ENCODE results near the gene RNF220. TPM values are rescaled to one million over a fixed set of nuclear protein-coding genes. Genes with fewer than 3 reads are reported as not detected.

Gene RNF220
- total and polyA plus RNA-seq, 2 experiments from 2014 or later: 47.4 to 123 TPM

GRCh38 chr1:44388551-44388950 is 16.5 kb upstream of the RNF220 start:
- Histone ChIP-seq H2AFZ (no peak overlapping the region), H3K4me3 (no peak overlapping the region), H3K9me2 (ENCODE audit: insufficient read depth) (peaks cover 5% of the 10 kb centered on the region; the same call in 1 of the 2 replicates), H3K27ac (no peak overlapping the region), H3K36me3 (ENCODE audit: low read depth) (no peaks in the 10 kb centered on the region), H3F3A (ENCODE audit: insufficient read depth) (peaks cover 11% of the 10 kb centered on the region), H3K4me1 (ENCODE audit: insufficient read depth) (peaks cover 10% of the 10 kb centered on the region; the same call in 1 of the 2 replicates), H3K79me2 (ENCODE audit: insufficient read depth) (no peaks in the 10 kb centered on the region), H3K9me3 (ENCODE audit: low read depth) (no peaks in the 10 kb centered on the region), H3K4me2 (ENCODE audit: unreplicated experiment) (no peak overlapping the region), H3K27me3 (replicated peaks; ENCODE audit: insufficient read depth) (peaks cover 37% of the 10 kb centered on the region), H3K9ac (no peak overlapping the region), H4K20me1 (ENCODE audit: insufficient read depth) (no peaks in the 10 kb centered on the region)
- TF ChIP-seq EZH2phosphoT487 (IDR thresholded peaks at IDR 0.05; ENCODE audit: insufficient read depth, low read depth) (no peak), EZH2 (IDR thresholded peaks at IDR 0.05; ENCODE audit: insufficient read depth, poor library complexity, severe bottlenecking) (no peak)
- no peak for DNase-seq
- WGBS, 2 experiments (ENCODE audit: low coverage in 1 of 2, low lambda C conversion rate in 2 of 2, missing lambda C conversion rate in 2 of 2): 4 to 5% methylated on average over 2 of the region's 2 CpGs
- in situ Hi-C loops (cut with MboI): no loop called here

- DNase-seq: no peak
- H3K36me3 ChIP-seq (ENCODE audit: low read depth): no peaks in the 10 kb centered on the region
- TF ChIP-seq EZH2 (IDR thresholded peaks at IDR 0.05; ENCODE audit: insufficient read depth, poor library complexity, severe bottlenecking) (no peak), EZH2phosphoT487 (IDR thresholded peaks at IDR 0.05; ENCODE audit: insufficient read depth, low read depth) (no peak)
- H3K79me2 ChIP-seq (ENCODE audit: insufficient read depth): no peaks in the 10 kb centered on the region
- H4K20me1 ChIP-seq (ENCODE audit: insufficient read depth): no peaks in the 10 kb centered on the region
- no peak overlapping the region for H3K9ac ChIP-seq
- no peak overlapping the region for H3K4me2 ChIP-seq (ENCODE audit: unreplicated experiment)
- no peak overlapping the region for H3K27ac ChIP-seq
- peaks cover 11% of the 10 kb centered on the region for H3F3A ChIP-seq (ENCODE audit: insufficient read depth)
- peaks cover 10% of the 10 kb centered on the region; the same call in 1 of the 2 replicates for H3K4me1 ChIP-seq (ENCODE audit: insufficient read depth)
- H3K9me3 ChIP-seq (ENCODE audit: low read depth): no peaks in the 10 kb centered on the region
- H2AFZ ChIP-seq: no peak overlapping the region
- peaks cover 32% of the 10 kb centered on the region for H3K27me3 ChIP-seq (replicated peaks; ENCODE audit: insufficient read depth)
- WGBS, 2 experiments (ENCODE audit: low coverage in 1 of 2, low lambda C conversion rate in 2 of 2, missing lambda C conversion rate in 2 of 2): 64 to 79% methylated on average over 1 of the region's 1 CpG
- H3K9me2 ChIP-seq (ENCODE audit: insufficient read depth): peaks cover 5% of the 10 kb centered on the region; the same call in 1 of the 2 replicates
- no peak overlapping the region for H3K4me3 ChIP-seq
- in situ Hi-C loops (cut with MboI): no loop called here
Measured at GRCh38 chr1:44389437-44389836, 15.6 kb upstream of the RNF220 start.

GRCh38 chr1:44390277-44390676 is 14.8 kb upstream of the RNF220 start:
- DNase-seq: peak; percentile 86
- H3K9me3 ChIP-seq (ENCODE audit: low read depth): no peaks in the 10 kb centered on the region
- peak overlapping the region; percentile 7 for H3K4me2 ChIP-seq (ENCODE audit: unreplicated experiment)
- no peaks in the 10 kb centered on the region for H3K79me2 ChIP-seq (ENCODE audit: insufficient read depth)
- 0 out of 2 replicates have a peak overlapping the region, but pooled peaks have one; percentile 19 for H2AFZ ChIP-seq
- H3F3A ChIP-seq (ENCODE audit: insufficient read depth): peaks cover 11% of the 10 kb centered on the region
- no peaks in the 10 kb centered on the region for H3K36me3 ChIP-seq (ENCODE audit: low read depth)
- no peak for TF ChIP-seq EZH2 (IDR thresholded peaks at IDR 0.05; ENCODE audit: insufficient read depth, poor library complexity, severe bottlenecking)
- no peak for TF ChIP-seq EZH2phosphoT487 (IDR thresholded peaks at IDR 0.05; ENCODE audit: insufficient read depth, low read depth)
- in situ Hi-C loops (cut with MboI): no loop called here
- peaks cover 34% of the 10 kb centered on the region for H3K27me3 ChIP-seq (replicated peaks; ENCODE audit: insufficient read depth)
- H3K27ac ChIP-seq: no peak overlapping the region
- no peaks in the 10 kb centered on the region for H4K20me1 ChIP-seq (ENCODE audit: insufficient read depth)
- H3K9me2 ChIP-seq (ENCODE audit: insufficient read depth): peaks cover 5% of the 10 kb centered on the region; the same call in 1 of the 2 replicates
- no peak overlapping the region for H3K9ac ChIP-seq
- WGBS, 2 experiments (ENCODE audit: low coverage in 1 of 2, low lambda C conversion rate in 2 of 2, missing lambda C conversion rate in 2 of 2): 13 to 36% methylated on average over 1 of the region's 1 CpG
- no peak overlapping the region for H3K4me3 ChIP-seq
- H3K4me1 ChIP-seq (ENCODE audit: insufficient read depth): peaks cover 10% of the 10 kb centered on the region; the same call in 1 of the 2 replicates

GRCh38 chr1:44401256-44402228 is 3.5 kb upstream of the RNF220 start:
- Histone ChIP-seq H2AFZ (no peak overlapping the region), H3K4me2 (ENCODE audit: unreplicated experiment) (no peak overlapping the region), H3F3A (ENCODE audit: insufficient read depth) (no peaks in the 10 kb centered on the region), H3K36me3 (ENCODE audit: low read depth) (no peaks in the 10 kb centered on the region), H3K9me2 (ENCODE audit: insufficient read depth) (no peaks in the 10 kb centered on the region), H3K9me3 (ENCODE audit: low read depth) (no peaks in the 10 kb centered on the region), H3K27me3 (replicated peaks; ENCODE audit: insufficient read depth) (peaks cover 93% of the 10 kb centered on the region), H3K4me1 (ENCODE audit: insufficient read depth) (0 out of 2 replicates have a peak, but pooled peaks cover 10% of the 10 kb centered on the region), H3K79me2 (ENCODE audit: insufficient read depth) (no peaks in the 10 kb centered on the region), H3K4me3 (no peak overlapping the region), H3K27ac (no peak overlapping the region), H4K20me1 (ENCODE audit: insufficient read depth) (no peaks in the 10 kb centered on the region), H3K9ac (no peak overlapping the region)
- 52 to 57% methylated on average over 12 of the region's 12 CpGs for WGBS, 2 experiments (ENCODE audit: low coverage in 1 of 2, low lambda C conversion rate in 2 of 2, missing lambda C conversion rate in 2 of 2)
- in situ Hi-C loops (cut with MboI): no loop called here
- no peak for DNase-seq
- TF ChIP-seq EZH2phosphoT487 (IDR thresholded peaks at IDR 0.05; ENCODE audit: insufficient read depth, low read depth) (no peak), EZH2 (IDR thresholded peaks at IDR 0.05; ENCODE audit: insufficient read depth, poor library complexity, severe bottlenecking) (no peak)
